SK-N-MC (cell line): ENCODE results near the gene BPHL.

Experiments used
- EZH2 ChIP-seq: fragments of 200-600 bp; sonication (generic); IDR thresholded peaks from one replicate; pipeline ENCODE4 v1.6.1; 2017; ENCODE audit warnings: antibody characterized with exemption
- FOXP2 ChIP-seq: optimal IDR thresholded peaks from 2 replicates; pipeline ENCODE3; 2011; ENCODE audit warnings: mild to moderate bottlenecking, moderate library complexity; ENCODE audit not compliant: insufficient read depth; ENCODE audit errors: extremely low read length, control extremely low read depth
- POLR2AphosphoS5 ChIP-seq: IDR thresholded peaks from 2 replicates; pipeline ENCODE4 v1.6.1; 2012; ENCODE audit warnings: mild to moderate bottlenecking, low read depth, low read length, borderline replicate concordance

DNA sequence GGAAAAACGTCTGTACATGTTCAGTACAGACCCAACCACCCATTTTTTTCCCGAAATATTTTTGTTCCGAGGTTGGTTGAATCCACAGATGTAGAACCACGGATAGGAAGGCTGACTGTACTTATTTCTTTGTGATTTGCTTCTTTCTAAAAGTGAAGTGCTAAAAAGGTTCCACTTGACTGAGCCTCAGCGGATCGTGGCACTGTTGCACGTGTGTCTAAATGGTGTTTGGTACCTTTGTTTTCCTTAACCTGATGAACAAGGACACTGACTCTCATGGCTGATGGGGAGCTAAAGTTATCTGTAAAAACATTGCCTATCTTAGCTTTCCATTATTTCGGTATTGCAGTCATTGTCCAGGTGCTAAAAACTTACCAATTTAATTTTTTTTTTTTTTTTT lies 6.2 kb downstream of the BPHL start:
- no peak for TF ChIP-seq EZH2
- no peak for TF ChIP-seq POLR2AphosphoS5
- no peak for TF ChIP-seq FOXP2
